MG63 (cell line): ENCODE results near the gene ZNF697. TPM values are rescaled to one million over a fixed set of nuclear protein-coding genes. Genes with fewer than 3 reads are reported as not detected.
"Not testable (repeated sequence)": the region's sequence is repeated elsewhere in the genome, so short reads cannot be mapped to it uniquely, and the experiment has no call there.

Experiments used
- DNase-seq: peaks from one replicate; pipeline ENCODE4 v3.0.0-alpha.2; 2020
- H3K27me3 ChIP-seq: fragments of 250-450 bp; sonication (Bioruptor Pico); 2 replicates; pipeline ENCODE4 v1.5.1; 2020; ENCODE audit warnings: mild to moderate bottlenecking, moderate library complexity
- H3K36me3 ChIP-seq: fragments of 250-450 bp; sonication (Bioruptor Pico); 2 replicates; pipeline ENCODE4 v1.5.1; 2020; ENCODE audit warnings: mild to moderate bottlenecking, moderate library complexity
- H3K4me3 ChIP-seq: fragments of 250-450 bp; sonication (Bioruptor Pico); 2 replicates; pipeline ENCODE4 v1.5.1; 2020; ENCODE audit warnings: mild to moderate bottlenecking, moderate library complexity
- H3K9me3 ChIP-seq: fragments of 250-450 bp; sonication (Bioruptor Pico); 2 replicates; pipeline ENCODE4 v1.5.1; 2020; ENCODE audit warnings: mild to moderate bottlenecking, moderate library complexity
- total RNA-seq: library from RNA; depleted of rRNA; stranded (reverse); fragments of >200 nt; shearing (Covaris generic); gene quantifications from 2 replicates; pipeline ENCODE4 v1.2.3, GENCODE V29; 2014; ENCODE audit warnings: low replicate concordance; rRNA removed

The ZNF697 gene
- 0.22 and 0.23 TPM in 2 replicates for total RNA-seq

GRCh38 chr1:119647734-119648619 lies at the start of gene ZNF697:
Gene ZNF697 (minus strand): TSS chr1:119648266. CDS start chr1:119626100, 22,166 bp downstream.
- Histone ChIP-seq H3K4me3 (peak within 1 kb of the TSS; percentile 87), H3K36me3 (no peaks in the 10 kb centered on the region), H3K27me3 (peaks cover 13% of the 10 kb centered on the region), H3K9me3 (no peaks in the 10 kb centered on the region)
- peak; percentile 99 for DNase-seq

- Histone ChIP-seq H3K9me3 (peaks cover 30% of the 10 kb centered on the region), H3K27me3 (peaks cover 10% of the 10 kb centered on the region; the same call in 1 of the 2 replicates), H3K36me3 (no peaks in the 10 kb centered on the region), H3K4me3 (no peak overlapping the region)
- no peak for DNase-seq
These were observed 49.5 kb upstream of the ZNF697 start for GRCh38 chr1:119697598-119697997.

GRCh38 chr1:119696863-119697262 lies 48.8 kb upstream of the ZNF697 start:
- not testable (repeated sequence) for H3K4me3 ChIP-seq, H3K36me3 ChIP-seq, DNase-seq
- H3K9me3 ChIP-seq, result peaks cover 25% of the 10 kb centered on the region
- peaks cover 10% of the 10 kb centered on the region; the same call in 1 of the 2 replicates for H3K27me3 ChIP-seq

- no peak overlapping the region for H3K4me3 ChIP-seq
- H3K27me3 ChIP-seq, result peaks cover 4% of the 10 kb centered on the region
- no peak for DNase-seq
- peaks cover 1% of the 10 kb centered on the region; the same call in 1 of the 2 replicates for H3K9me3 ChIP-seq
- H3K36me3 ChIP-seq, result no peaks in the 10 kb centered on the region
These were observed 41.4 kb upstream of the ZNF697 start for GRCh38 chr1:119689511-119689910.

- Histone ChIP-seq H3K27me3 (peaks cover 4% of the 10 kb centered on the region), H3K36me3 (no peaks in the 10 kb centered on the region), H3K9me3 (no peaks in the 10 kb centered on the region), H3K4me3 (no peak overlapping the region)
- DNase-seq, result no peak
These were observed 40.7 kb upstream of the ZNF697 start for GRCh38 chr1:119688810-119689209.

- Histone ChIP-seq H3K9me3 (no peaks in the 10 kb centered on the region), H3K4me3 (no peak overlapping the region), H3K27me3 (peaks cover 4% of the 10 kb centered on the region), H3K36me3 (no peaks in the 10 kb centered on the region)
- DNase-seq, result no peak
These were observed 39.5 kb upstream of the ZNF697 start for GRCh38 chr1:119687434-119688079.

- no peaks in the 10 kb centered on the region for H3K36me3 ChIP-seq
- H3K9me3 ChIP-seq, result no peaks in the 10 kb centered on the region
- H3K27me3 ChIP-seq, result peaks cover 4% of the 10 kb centered on the region
- H3K4me3 ChIP-seq, result no peak overlapping the region
- peak; percentile 79 for DNase-seq
These were observed 38.6 kb upstream of the ZNF697 start for GRCh38 chr1:119686661-119687060.

GRCh38 chr1:119683893-119684292 lies 35.8 kb upstream of the ZNF697 start:
- no peak overlapping the region for H3K4me3 ChIP-seq
- no peaks in the 10 kb centered on the region for H3K36me3 ChIP-seq
- no peaks in the 10 kb centered on the region for H3K9me3 ChIP-seq
- no peak for DNase-seq
- peaks cover 4% of the 10 kb centered on the region for H3K27me3 ChIP-seq

- Histone ChIP-seq H3K27me3 (peaks cover 4% of the 10 kb centered on the region), H3K36me3 (no peaks in the 10 kb centered on the region), H3K9me3 (no peaks in the 10 kb centered on the region), H3K4me3 (no peak overlapping the region)
- no peak for DNase-seq
These were observed 34.1 kb upstream of the ZNF697 start for GRCh38 chr1:119682141-119682540.

GRCh38 chr1:119681560-119681959 lies 33.5 kb upstream of the ZNF697 start:
- no peak for DNase-seq
- Histone ChIP-seq H3K36me3 (no peaks in the 10 kb centered on the region), H3K27me3 (peaks cover 4% of the 10 kb centered on the region), H3K4me3 (no peak overlapping the region), H3K9me3 (no peaks in the 10 kb centered on the region)

GRCh38 chr1:119680723-119681122 lies 32.7 kb upstream of the ZNF697 start:
- no peaks in the 10 kb centered on the region for H3K36me3 ChIP-seq
- no peak overlapping the region for H3K4me3 ChIP-seq
- H3K9me3 ChIP-seq, result no peaks in the 10 kb centered on the region
- H3K27me3 ChIP-seq, result peaks cover 4% of the 10 kb centered on the region
- DNase-seq, result no peak

- Histone ChIP-seq H3K4me3 (no peak overlapping the region), H3K9me3 (no peaks in the 10 kb centered on the region), H3K27me3 (no peaks in the 10 kb centered on the region; the same call in 1 of the 2 replicates), H3K36me3 (no peaks in the 10 kb centered on the region)
- DNase-seq, result no peak
These were observed 32.1 kb upstream of the ZNF697 start for GRCh38 chr1:119680193-119680592.

- Histone ChIP-seq H3K27me3 (no peaks in the 10 kb centered on the region; the same call in 1 of the 2 replicates), H3K36me3 (no peaks in the 10 kb centered on the region), H3K9me3 (no peaks in the 10 kb centered on the region), H3K4me3 (no peak overlapping the region)
- DNase-seq, result no peak
These were observed 31.2 kb upstream of the ZNF697 start for GRCh38 chr1:119679223-119679622.

GRCh38 chr1:119676571-119677206 lies 28.6 kb upstream of the ZNF697 start:
- Histone ChIP-seq H3K4me3 (no peak overlapping the region), H3K27me3 (peaks cover 8% of the 10 kb centered on the region), H3K36me3 (no peaks in the 10 kb centered on the region), H3K9me3 (no peaks in the 10 kb centered on the region)
- DNase-seq, result no peak

- peak overlapping the region; percentile 34 for H3K4me3 ChIP-seq
- DNase-seq, result peak; percentile 67
- H3K9me3 ChIP-seq, result no peaks in the 10 kb centered on the region
- H3K36me3 ChIP-seq, result no peaks in the 10 kb centered on the region
- peaks cover 14% of the 10 kb centered on the region for H3K27me3 ChIP-seq
These were observed 27.6 kb upstream of the ZNF697 start for GRCh38 chr1:119675349-119676345.

- H3K4me3 ChIP-seq, result peak overlapping the region; percentile 34
- peak; percentile 72 for DNase-seq
- H3K27me3 ChIP-seq, result peaks cover 18% of the 10 kb centered on the region
- no peaks in the 10 kb centered on the region for H3K36me3 ChIP-seq
- no peaks in the 10 kb centered on the region for H3K9me3 ChIP-seq
These were observed 26.8 kb upstream of the ZNF697 start for GRCh38 chr1:119674835-119675289.
